NCI-H345 treated with DMSO at 0.1 percent for 48 hours (cell line): ENCODE measurements around the gene CTAGE8.
"Not testable (repeated sequence)": the region's sequence is repeated elsewhere in the genome, so short reads cannot be mapped to it uniquely, and the experiment has no call there.

ENCODE experiments used
- DNase-seq: peaks from one replicate; lab custom pipeline; 2025; ENCODE audit not compliant: unreplicated experiment; lab: John Stamatoyannopoulos, UW

CTAGE8 gene

DNA sequence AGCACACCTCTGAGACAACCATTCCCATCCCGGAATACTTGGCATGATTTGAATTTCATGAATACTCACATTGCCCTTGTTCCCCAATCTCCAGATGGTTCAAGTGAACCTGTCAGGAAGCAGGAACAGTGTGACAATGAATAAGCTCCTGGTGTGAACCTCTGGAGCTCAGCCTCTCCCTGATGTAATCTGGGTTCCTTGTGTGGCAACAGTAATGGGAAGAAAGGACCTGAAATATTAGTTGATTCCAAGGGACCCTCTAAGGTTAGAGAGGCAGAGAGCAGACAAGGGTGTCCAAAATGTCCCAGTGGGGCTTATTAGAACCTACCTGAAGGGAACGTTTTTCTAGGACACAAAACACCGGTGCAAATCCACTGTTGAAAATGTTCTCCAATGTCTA, 13.0 kb downstream of the CTAGE8 start:
- no peak for DNase-seq

DNA sequence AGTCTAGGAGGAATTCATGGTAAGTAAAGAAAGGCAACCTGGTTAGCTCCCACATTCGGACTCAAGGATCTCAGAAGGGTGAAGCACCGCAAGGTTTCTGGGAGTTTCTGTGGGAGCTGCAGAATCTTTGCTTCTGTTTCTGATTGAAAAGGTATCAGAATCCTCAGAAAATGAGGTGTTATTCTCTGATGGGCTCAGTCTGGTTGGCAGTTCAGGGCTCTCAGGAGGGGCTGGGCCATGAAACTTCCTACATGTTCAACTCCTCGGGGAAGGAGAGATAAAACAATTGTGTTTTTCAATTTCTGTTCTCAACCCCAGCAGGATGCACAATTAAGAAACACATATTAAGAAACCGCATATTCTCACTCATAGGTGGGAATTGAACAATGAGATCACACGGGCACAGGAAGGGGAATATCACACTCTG, 13.6 kb downstream of the CTAGE8 start:
- DNase-seq, result no peak

DNA sequence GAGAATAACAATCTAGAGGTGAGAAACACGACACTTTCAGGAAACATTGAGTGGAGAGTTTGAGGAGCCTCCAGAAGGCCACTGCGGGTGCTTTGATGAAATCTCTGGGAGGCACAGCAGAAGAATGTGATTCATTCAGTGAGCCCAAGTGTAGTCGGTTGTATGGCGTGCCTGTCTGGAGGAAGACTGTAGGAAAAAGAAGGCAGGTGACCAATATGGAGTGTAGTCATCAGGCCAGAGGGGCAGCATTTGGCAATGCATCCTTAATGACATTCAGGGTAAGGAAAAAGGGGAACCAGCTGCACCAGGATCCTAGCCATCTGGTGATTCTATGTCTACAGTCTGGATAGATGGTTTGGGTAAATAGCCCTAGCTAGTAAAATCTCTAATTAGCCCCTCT, 16.8 kb downstream of the CTAGE8 start:
- DNase-seq, result not testable (repeated sequence)

DNA sequence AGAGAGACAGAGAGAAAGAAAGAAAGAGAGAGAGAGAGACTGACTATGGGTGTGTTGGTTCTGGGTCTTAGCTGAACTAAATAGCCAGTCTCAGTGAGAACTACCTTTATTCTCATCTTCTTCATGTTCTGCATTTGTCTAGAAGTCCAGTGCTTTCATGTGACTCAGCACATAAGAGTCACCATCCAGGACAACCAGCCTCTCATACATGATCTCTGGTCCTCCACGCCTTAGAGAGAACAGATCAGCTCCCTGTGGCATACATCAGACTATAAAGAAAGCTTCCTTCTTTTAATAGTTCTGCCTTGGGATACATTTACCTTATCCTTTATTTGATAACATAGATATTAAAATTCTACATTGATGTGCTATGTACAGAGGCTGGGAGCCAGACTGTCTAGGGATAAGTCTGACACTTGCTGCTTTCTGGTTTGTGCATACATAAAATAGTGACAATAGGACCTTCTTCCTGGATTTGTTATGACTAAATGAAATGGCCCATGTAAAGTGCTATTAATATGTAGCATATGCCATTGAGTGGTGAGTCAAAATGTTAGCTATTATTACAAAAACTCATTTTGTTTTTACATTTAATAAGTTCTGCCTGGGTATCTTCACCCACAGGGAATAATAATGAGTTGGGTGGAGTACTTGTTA, 21.3 kb downstream of the CTAGE8 start:
- DNase-seq, result not testable (repeated sequence)

DNA sequence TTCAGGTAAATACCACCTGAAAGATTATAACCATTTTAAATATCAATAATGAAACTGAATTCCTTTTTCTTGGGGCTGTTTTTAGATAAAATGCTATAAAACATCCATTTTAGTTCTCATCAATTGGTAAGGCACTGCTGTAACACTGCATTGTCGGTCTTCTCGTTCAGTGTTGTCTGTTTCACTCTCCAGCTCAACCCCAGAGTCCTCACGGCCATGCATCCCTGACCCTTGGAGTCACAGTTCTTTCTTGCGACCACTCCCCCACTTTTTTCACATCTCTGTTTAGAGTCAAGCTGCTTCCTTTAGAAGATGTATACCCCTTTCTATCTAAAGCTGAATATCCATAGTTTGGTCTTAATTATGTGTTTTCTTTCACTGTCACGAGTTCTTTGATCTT, 22.1 kb downstream of the CTAGE8 start:
- not testable (repeated sequence) for DNase-seq

DNA sequence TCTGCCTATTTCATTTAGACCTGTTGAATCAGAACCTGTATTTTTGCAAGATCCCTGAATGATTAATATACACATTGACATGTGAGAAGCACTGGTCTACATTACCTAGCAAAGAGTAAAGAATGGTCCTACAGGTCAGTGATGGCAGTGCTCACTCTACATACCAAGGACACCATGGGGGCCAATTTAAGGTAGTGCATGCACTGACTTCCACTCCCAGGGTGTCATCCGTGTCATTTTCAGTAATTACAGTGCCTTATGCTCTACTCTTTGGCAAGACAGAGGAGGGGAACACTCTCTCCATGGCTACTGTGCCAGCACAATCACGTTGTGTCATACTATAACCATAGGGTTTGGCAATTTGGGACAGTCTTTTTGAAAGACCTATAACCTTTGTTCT, 23.7 kb downstream of the CTAGE8 start:
- not testable (repeated sequence) for DNase-seq

DNA sequence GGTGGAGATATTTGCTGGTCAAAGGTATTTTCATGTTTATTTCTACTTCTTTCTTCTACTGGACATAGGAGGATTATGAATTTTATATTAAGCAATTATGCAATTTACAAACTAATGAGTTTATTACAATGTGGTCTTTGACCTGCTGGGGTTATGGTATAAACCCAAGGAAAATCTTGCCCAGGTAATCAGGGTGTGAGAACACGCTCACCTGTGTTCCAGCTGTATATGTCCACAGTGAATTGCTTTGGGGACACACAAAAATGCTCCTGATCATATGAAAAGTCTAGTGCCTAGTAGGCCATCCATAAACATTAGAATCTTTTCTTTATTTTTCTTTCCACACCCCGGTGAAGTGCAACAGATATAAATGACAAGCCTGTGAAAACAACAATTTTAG, 29.7 kb downstream of the CTAGE8 start, which contains the start of gene OR2A42:
TSS of gene OR2A42 (minus strand) at position 241 of the 400 bp plus-strand sequence. CDS start 6,762 bp downstream, outside the sequence.
- DNase-seq, result not testable (repeated sequence)

DNA sequence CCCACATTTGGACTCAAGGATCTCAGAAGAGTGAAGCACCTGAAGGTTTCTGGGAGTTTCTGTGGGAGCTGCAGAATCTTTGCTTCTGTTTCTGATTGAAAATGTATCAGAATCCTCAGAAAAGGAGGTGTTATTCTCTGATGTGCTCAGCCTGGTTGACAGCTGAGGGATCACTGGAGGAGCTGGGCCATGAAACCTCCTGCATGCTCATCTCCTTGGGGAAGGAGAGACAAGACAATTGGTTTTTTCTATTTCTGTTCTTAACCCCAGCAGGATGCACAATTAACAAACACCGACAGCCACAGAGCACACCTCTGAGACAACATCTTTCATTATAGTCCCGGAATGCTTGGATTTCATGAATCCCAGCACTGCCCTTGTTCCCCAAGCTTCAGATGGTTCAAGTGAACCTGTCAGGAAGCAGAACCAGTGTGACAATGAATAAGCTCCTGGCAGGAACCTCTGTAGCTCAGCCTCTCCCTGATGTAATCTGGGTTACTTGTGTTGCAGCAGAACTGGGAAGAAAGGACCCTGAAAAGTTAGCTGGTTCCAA, 30.5 kb downstream of the CTAGE8 start:
- not testable (repeated sequence) for DNase-seq

DNA sequence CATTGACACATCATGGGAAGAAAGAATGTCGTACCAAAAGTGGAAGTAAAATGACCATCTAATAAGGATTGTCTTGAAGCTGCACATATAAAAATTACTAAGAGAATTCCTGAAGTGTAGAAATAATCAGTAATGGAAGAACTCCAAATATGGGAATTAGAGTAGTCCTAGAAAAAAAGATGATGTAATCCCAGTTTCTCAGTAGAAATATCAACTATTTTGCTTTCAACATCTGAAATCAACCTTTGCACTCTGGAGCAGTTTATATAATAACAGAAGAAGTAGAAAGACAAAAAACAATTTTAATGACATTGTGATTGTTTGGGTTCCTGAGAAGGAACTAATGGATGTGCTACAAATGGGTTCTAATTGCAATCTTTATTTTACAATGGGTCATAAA, 36.0 kb downstream of the CTAGE8 start:
- DNase-seq, result not testable (repeated sequence)

DNA sequence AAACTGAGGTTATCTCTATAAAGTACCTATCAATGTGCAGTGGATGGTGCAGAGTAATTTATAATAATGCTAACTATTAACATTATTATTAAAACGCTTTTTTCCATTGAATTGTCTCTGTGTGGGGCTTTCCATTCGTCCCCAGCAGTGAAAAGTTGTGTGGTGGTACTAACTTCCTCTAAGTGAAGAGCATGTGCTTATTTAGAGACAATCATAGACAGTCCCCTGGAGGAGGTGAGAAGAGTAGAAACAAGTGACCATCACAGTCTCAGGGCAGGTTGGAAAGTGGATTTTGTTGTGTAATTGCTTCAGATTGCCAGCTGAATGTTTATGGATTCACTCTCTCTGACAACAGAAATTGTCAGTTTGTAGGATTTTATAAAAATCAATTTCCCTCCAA, 38.1 kb downstream of the CTAGE8 start:
- DNase-seq, result not testable (repeated sequence)

DNA sequence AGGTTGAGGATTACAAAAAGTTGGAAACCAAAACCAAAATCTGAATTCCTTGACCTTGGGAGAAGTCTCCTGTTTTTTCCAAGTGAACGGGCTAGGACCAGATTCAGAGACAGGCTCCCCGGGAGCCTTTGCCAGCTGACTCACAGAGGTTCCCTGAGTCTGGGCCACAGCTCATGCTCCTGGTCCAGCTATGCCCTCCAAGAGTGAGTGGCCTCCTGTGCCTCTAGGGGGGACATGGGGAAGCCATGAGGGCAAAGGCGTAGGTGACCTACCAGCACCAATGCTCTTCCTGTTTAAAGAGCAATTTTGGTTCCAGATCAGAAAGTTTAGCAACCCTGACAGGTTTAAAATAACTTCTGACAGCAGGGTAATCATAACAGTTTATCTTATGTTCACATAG, 40.3 kb downstream of the CTAGE8 start:
- not testable (repeated sequence) for DNase-seq

DNA sequence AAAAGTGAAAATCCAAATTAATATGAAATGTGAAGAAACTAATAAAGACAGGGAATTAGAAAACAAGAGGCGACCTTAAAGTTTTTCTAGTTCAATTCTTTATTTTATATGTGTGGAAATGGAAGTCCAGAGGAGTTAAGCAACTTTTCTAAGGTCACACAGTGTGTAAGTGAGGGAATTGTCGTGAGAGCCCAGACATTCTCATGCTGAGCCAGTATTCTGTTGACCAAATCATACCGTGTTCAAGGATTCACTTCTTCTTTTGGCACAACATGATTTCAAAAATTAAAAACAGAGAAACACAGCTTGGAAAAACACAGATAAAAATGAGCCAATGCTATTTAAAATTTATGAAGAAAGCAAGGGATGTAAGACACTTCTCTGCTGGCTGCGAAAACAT, 42.2 kb downstream of the CTAGE8 start:
- DNase-seq, result not testable (repeated sequence)

DNA sequence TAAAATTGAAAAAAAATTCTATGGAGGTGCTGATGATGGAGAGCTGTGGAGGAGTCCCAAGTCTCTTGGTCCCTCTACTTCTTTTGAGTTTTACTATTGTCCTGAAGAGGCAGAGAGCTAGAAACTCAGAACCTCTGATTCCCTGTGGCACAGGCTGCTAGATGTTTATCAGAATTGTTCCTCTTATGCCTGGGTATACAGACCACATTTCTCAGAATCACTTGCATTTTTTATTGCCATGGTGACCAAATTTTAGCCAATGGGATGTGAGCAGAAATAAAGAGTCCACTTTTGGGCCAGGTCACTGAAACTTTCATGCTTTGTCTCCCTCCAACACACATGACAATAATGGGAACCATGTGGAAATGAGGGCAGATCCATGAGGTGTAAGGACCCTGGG, 45.4 kb downstream of the CTAGE8 start:
- not testable (repeated sequence) for DNase-seq

DNA sequence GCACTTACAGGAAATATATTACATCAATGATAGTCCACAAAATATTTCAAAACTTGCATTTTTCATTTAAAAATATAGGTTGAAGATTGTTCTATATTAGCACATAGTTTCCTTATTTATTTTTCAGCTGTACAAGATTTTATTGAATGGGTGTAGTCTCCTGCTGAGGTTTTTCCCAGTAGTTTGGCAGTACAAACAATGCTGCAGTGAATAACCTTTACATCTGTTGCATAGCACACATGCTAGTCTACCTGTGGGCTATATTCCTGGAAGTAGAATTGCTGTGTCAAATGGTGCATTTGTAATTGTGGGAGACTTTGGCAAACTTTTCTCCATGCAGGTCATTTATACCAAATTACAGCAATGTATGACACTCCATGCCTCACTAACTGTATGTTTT, 48.6 kb downstream of the CTAGE8 start:
- not testable (repeated sequence) for DNase-seq

DNA sequence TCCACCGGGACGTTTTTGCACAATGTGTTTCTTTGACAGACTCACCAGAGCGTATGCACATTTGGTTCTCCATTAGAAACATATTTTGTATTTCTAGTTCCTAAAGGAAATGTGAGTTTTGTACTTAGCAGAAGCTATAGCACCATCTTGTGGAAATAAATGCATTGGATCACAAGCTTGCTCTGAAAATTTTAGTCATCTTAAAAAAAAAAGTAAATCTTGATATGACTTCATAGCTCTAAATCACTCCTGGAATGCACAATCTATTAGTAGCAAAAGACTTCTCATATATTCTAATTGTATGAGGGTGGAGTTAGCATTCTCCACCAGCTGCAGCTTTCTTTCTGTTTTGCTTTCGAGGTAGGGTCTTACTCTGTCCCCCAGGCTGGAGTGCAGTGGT, 49.9 kb downstream of the CTAGE8 start:
- DNase-seq, result not testable (repeated sequence)

DNA sequence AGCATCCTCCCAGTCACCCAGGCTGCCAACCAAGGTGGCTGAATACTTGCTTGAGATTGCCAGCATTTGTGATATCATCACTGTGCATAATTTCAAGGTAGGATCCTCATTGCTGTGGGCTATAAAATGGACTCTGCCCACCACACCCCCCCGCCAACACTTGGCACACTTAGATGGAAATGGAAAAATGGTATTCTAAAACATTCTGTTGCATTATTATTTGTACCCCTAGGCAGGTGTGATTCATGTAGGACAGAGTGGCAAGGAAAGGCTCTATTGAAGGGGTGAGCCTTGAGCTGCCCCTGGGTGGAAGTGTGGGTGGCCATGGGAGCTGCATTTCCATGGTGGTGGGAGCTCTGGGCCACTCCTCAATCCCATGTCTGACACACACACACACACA, 50.5 kb downstream of the CTAGE8 start:
- DNase-seq, result not testable (repeated sequence)

DNA sequence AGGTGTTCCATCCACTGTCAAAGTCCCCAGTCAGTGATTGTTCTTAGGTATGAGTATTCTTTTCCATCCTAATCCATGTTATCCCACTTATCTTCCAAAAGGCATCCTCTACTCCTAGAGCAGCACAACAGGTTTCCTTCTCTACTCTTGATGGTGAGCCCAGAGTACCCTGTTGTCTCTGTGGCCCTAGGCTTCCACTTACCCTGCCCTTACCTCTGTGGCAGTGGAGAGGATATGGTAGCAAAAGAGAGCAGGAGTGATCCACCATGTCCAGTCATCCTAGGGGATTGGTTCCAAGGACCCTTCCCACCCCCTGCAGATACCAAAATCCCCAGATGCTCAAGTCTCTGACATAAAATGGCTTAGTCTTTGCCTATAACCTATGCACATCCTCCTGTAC, 51.9 kb downstream of the CTAGE8 start:
- DNase-seq, result not testable (repeated sequence)
